Measurements from ENCODE around the gene PTPRE. TPM values are rescaled to one million over a fixed set of nuclear protein-coding genes. Genes with fewer than 3 reads are reported as not detected.

Gene PTPRE
- total RNA-seq, 1 donor from 2014 or later: 15.1 TPM

DNA sequence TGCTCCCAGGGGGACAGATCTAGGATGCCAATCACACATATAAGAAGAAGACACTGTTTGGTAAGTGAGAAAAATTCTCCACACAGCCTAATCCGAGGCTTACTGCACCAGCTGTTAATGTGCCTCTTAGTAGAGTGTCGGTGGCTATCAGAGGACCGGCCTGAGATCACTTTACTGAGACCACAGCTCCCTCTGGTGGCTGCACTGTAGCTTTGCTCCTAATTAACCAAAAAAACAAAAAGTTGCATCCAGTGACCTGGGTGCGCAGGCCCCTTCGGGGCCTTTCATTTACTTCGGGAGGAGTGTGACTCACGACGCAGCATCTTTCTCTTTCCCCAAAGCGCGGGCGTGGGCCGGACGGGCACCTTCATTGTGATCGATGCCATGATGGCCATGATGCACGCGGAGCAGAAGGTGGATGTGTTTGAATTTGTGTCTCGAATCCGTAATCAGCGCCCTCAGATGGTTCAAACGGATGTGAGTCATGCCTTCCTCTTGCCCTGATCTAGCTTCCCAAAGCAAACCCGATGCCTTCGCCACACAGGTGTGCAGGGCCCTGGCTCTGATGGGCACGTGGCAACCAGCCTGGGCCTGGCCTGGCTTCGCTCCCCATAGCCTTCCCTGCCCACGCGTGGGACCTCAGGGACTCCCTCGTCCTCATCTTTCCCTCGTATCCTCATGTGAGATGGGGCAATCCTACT is 162.6 kb downstream of the PTPRE start:
- ATAC-seq (peak; percentile 66), DNase-seq (peak; percentile 67)
- intact Hi-C loops (cut with micrococcal nuclease): loop anchor here (5.0 to 10.0 kb wide), 2 partner anchors 32 to 165 kb away; partner anchors contain the start of gene PTPRE

DNA sequence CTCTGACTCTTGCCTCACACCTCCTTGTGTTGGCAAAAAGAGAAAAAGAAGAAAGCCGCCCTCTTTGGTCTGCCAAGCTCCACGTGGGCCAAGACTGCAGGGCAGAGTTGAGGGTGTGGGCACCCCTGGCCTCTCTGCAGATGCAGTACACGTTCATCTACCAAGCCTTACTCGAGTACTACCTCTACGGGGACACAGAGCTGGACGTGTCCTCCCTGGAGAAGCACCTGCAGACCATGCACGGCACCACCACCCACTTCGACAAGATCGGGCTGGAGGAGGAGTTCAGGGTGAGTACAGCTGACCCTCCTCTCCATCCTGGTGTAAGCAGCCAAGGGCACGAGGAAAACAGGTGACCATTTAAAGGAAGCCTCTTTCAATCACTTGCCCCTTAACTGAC is 163.3 kb downstream of the PTPRE start:
- intact Hi-C loops (cut with micrococcal nuclease): loop anchor here (5.0 to 10.0 kb wide), 2 partner anchors 33 to 165 kb away; partner anchors contain the start of gene PTPRE
- no peak for ATAC-seq
- DNase-seq: no peak

DNA sequence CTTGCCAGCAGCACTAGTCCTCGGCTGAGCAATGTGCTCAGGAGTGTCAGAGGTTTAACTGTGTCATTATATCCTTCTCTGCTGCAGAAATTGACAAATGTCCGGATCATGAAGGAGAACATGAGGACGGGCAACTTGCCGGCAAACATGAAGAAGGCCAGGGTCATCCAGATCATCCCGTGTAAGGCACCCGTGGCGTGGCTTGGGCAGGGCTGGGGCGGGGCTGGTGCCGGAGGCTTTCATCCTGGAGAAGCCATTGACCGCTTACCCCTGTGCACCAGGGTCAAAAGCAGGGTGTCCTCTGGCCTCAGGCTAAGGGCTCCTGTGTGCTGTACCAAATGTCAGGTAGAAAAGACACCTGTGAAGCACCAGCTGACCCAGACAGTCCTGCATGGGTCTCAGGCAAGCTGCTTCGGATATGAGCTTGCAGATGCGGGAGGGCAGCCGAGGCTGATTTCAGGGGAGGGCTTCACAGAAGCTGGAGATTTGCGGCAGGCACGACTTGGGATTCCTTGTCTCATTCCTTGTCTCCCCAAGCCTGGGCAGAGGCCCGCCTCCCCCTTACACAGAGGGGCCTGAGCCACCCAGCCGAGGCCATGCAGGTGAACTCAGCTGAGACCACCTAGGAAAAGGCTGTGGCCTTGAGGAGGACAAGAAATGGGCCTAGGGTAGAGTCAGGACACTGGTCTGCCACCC is 164.0 kb downstream of the PTPRE start:
- ATAC-seq: no peak
- DNase-seq: no peak
- intact Hi-C loops (cut with micrococcal nuclease): loop anchor here (5.0 to 10.0 kb wide), 2 partner anchors 34 to 166 kb away; partner anchors contain the start of gene PTPRE

DNA sequence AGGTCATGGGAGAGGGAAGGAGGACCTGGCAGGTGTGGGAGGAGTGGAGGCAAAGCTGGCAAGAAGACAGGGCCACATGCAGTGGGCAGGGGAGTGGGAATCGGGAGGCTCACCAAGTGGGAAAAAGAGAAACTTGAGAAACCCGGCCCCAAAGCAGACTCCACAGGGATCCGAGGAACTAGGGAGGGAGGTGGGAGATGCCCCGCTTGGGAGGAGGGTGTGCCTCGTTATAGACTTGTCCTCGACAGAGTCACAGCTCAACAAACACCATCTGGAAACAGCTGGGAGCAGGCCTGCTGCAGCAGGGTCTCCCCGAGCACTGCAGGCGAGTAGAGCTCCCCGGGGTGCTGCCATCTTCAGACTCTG is 164.5 kb downstream of the PTPRE start:
- ATAC-seq: no peak
- intact Hi-C loops (cut with micrococcal nuclease): loop anchor here (5.0 to 10.0 kb wide), 2 partner anchors 34 to 167 kb away; partner anchors contain the start of gene PTPRE
- no peak for DNase-seq

DNA sequence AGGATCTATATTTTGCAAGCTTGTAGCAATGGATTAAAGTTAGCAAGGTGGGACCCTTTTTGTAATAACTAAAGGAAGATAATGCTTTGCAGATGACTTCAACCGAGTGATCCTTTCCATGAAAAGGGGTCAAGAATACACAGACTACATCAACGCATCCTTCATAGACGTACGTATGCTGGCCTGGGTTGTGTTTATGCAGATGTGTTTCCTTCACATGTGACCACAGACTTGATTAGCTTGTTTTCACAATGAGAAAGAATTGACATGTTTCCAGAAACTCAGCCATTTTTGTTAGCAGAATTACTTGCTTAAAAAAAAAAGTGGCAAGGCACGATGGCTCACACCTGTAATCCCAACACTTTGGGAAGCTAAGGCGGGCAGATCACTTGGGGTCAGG is 165.1 kb downstream of the PTPRE start:
- intact Hi-C loops (cut with micrococcal nuclease): loop anchor here (5.0 to 10.0 kb wide), 2 partner anchors 35 to 167 kb away; partner anchors contain the start of gene PTPRE
- no peak for ATAC-seq
- DNase-seq: no peak

GRCh38 chr10:128072941-128073645 is 166.2 kb downstream of the PTPRE start:
- DNase-seq (no peak), ATAC-seq (no peak)
- intact Hi-C loops (cut with micrococcal nuclease): loop anchor here (5.0 to 10.0 kb wide), 2 partner anchors 36 to 168 kb away; partner anchors contain the start of gene PTPRE

DNA sequence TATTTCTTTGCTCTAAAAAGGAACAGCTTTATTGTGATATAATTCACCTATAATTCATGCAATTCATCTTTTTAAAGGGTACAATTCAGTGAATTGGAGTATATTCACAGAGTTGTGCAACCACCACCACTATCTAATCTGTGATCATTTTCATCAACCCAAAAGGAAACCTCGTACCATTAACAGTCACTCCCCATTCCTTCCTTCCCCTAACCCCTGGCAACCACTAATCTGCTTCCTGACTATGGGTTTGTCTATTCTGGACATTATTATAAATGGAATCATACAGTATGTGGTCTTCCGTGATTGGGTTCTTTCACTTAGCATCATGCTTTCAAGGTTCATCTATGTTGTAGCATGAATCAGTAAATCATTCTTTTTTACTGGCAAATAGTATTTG is 167.0 kb downstream of the PTPRE start:
- intact Hi-C loops (cut with micrococcal nuclease): loop anchor here (5.0 to 10.0 kb wide), 2 partner anchors 37 to 169 kb away; partner anchors contain the start of gene PTPRE
- no peak for DNase-seq
- no peak for ATAC-seq

GRCh38 chr10:128074589-128074988 is 167.7 kb downstream of the PTPRE start:
- intact Hi-C loops (cut with micrococcal nuclease): loop anchor here (5.0 to 10.0 kb wide), 2 partner anchors 37 to 170 kb away; partner anchors contain the start of gene PTPRE
- ATAC-seq: no peak
- no peak for DNase-seq

GRCh38 chr10:128077155-128077875 is 170.4 kb downstream of the PTPRE start:
- no peak for DNase-seq
- intact Hi-C loops (cut with micrococcal nuclease): loop anchor here (10.0 kb wide), 1 partner anchor 173 kb away; the partner anchor contains the start of gene PTPRE
- ATAC-seq: no peak

DNA sequence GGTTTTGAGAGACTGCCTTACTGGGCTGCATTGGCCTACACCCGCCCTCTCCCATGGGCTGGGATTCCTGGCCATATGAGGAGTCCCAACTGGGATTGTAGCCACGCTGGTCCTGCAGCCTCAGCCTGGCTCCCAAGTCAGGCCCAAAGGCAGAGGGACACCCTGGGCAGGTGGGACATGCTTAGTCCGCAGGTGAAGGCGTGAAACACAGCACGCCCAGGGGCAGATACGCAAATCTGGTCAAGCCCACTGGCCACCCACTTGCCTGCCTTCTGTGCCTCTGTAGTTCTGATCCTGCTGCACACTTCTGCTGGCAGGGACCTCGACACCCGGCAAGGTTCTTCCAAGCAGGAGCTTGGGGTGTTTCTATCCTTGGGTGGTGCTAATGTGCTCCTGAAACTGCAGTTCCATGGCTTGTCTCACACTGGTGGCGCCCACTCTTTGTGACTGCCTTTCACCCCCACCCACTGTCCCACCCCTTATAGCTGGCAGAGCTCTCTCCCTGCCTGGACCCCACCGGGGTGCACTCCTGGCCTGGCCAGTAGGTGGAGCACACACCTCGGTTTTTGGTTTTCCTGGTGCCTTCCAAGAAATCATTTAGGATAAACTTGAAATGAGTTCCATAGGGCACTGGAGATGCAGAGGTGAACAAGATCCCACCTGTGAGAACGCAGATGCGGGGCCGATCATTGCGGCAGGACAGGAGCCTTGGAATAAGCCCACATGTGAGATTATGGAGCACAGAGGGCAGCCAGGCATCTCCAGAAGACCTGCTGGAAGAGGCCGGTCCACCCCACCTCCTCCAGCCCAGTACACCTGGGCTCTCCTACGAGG is 171.4 kb downstream of the PTPRE start:
- no peak for DNase-seq
- intact Hi-C loops (cut with micrococcal nuclease): loop anchor here (10.0 kb wide), 1 partner anchor 174 kb away; the partner anchor contains the start of gene PTPRE
- peak; percentile 67 for ATAC-seq

DNA sequence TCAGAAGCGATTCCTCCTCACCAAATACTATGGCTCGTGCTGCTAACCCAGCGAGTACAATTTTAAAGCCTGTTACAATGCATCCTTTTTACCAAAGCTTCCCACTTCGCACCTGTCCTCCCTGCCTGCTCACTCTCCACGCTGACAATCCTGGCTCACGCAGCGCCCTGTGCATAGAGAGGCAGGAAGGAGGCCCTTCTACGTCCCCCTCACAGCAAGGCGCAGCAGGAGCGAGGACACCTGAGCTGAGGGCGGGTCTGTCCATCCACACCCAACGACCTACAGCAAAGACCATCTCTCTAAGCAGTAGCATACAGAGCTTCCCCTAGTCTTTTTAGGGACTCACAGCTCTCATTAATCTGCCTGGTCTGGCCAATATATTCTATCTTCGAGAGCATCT is 173.3 kb downstream of the PTPRE start:
- DNase-seq (no peak), ATAC-seq (no peak)
- intact Hi-C loops (cut with micrococcal nuclease): no loop called here

DNA sequence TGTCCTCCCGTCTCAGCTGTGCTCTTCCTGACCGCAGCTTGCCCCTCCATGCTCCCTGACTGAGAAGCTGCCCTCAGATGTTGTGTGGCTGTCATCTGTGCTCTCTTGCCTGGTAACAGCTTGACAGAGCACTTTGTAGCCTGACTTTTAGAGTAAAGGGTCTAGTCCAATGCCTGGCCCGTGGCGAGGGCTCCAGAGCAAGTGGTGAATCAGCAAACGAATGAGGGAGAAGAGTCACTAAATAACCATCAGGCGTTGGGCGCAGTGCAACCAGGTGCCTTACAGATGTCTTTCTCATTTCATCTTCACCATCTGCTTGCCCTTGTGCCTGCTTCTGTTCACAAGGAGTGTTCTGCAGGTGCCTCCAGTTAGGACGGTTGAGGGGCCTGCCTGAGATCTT is 173.7 kb downstream of the PTPRE start:
- intact Hi-C loops (cut with micrococcal nuclease): no loop called here

DNA sequence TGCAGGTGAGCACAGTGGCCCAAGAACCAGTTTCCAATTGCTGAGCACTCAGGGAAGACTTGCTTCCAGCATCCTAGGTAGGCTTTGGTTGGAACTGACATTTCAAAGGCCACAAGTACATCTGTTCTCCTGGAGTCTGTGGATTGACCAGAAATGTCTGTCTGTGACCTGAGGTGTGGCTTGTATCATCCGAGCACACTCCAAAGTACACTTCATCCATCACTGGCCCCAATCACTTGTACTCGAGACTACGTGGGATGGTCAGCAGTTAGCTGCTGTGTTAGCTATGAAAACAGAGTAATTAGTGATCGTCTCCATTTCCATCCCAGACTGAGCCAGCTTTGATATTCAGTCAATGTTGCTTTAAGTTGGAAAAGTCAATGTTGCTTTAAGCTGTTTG is 174.3 kb downstream of the PTPRE start:
- ATAC-seq (no peak), DNase-seq (no peak)
- intact Hi-C loops (cut with micrococcal nuclease): no loop called here

More for the DNA sequence above, 173.7 kb downstream of the PTPRE start:
- ATAC-seq (no peak), DNase-seq (no peak)

- ATAC-seq: no peak
- intact Hi-C loops (cut with micrococcal nuclease): no loop called here
- DNase-seq: no peak
Observed at GRCh38 chr10:128081720-128082119, 174.8 kb downstream of the PTPRE start.

- no peak for ATAC-seq
- intact Hi-C loops (cut with micrococcal nuclease): no loop called here
- no peak for DNase-seq
Observed at GRCh38 chr10:128083191-128083895, 176.4 kb downstream of the PTPRE start.

DNA sequence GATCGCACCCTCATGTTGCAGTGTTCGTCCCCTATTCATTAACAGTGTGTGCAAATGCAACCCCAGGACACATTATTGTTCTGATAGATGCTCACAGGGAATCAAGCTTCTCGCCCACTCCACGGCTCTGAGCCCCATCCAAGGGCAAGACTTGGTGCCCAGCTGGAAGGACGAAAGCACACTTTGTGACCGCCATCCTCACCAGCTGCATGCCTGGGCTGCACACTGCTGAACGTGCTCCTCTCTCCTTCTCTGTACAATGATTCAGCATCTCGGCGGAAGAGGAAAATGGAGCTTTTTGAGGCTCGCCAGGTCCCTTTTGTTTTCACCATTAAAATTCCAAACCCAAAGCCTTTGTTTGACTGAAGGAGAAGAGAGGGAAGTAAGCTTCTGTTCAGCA is 177.5 kb downstream of the PTPRE start:
- no peak for ATAC-seq
- intact Hi-C loops (cut with micrococcal nuclease): no loop called here

GRCh38 chr10:128084991-128085390 is 178.1 kb downstream of the PTPRE start:
- intact Hi-C loops (cut with micrococcal nuclease): no loop called here
- ATAC-seq: no peak
- DNase-seq: no peak

More for the DNA sequence above, 177.5 kb downstream of the PTPRE start:
- no peak for DNase-seq
